Activated naive CD4-positive, alpha-beta T cell treated with anti-CD3 and anti-CD28 coated beads, Interleukin-2, amount 50 U/mL, for 72 hours (primary cell): ENCODE results near the gene CRTC1. TPM values are rescaled to one million over a fixed set of nuclear protein-coding genes. Genes with fewer than 3 reads are reported as not detected.

Experiments
- ATAC-seq, 2 donors: fragments of 150-1000 bp; cut with Tn5 transposase; 2 replicates each; pipeline ENCODE4 v1.10.0; 2021; ENCODE audit warnings: mild to moderate bottlenecking in 2 of 2, moderate library complexity in 2 of 2
- DNase-seq, 2 donors: peaks; one replicate each; pipeline ENCODE4 v3.0.0; 2021 to 2022; ENCODE audit warnings: low spot score in 2 of 2
- H3K27ac Mint-ChIP-seq, 2 donors: one replicate each; pipeline ENCODE4 v1.8.0; 2022; ENCODE audit warnings: mild to moderate bottlenecking in 2 of 2, mixed read lengths in 2 of 2
- H3K36me3 Mint-ChIP-seq, 2 donors: one replicate each; pipeline ENCODE4 v1.8.0; 2022; ENCODE audit warnings: mixed read lengths in 2 of 2
- H3K9me3 Mint-ChIP-seq, 2 donors: one replicate each; pipeline ENCODE4 v1.8.0; 2022; ENCODE audit warnings: mixed read lengths in 2 of 2
- total RNA-seq, 2 donors: library from RNA; stranded (reverse); gene quantifications; one replicate each; pipeline ENCODE4 v1.2.3, GENCODE V29; 2022

Gene CRTC1
- total RNA-seq, 2 donors from 2014 or later: 5.6 to 7.1 TPM

- no peak for DNase-seq
- Mint-ChIP-seq H3K36me3 (no peaks in the 10 kb centered on the region), H3K27ac (peak overlapping the region in 1 of 2 donors; percentile 46), H3K9me3 (no peaks in the 10 kb centered on the region)
- ATAC-seq: no peak
Measured at GRCh38 chr19:18662972-18663732, 20.3 kb upstream of the CRTC1 start.

- Mint-ChIP-seq H3K27ac (peak overlapping the region in 1 of 2 donors; percentile 71), H3K36me3 (no peaks in the 10 kb centered on the region), H3K9me3 (no peaks in the 10 kb centered on the region)
- DNase-seq (no peak), ATAC-seq (peak; percentile 49 to 52)
Measured at GRCh38 chr19:18663940-18664530, 19.4 kb upstream of the CRTC1 start.

- DNase-seq (no peak), ATAC-seq (no peak)
- no peaks in the 10 kb centered on the region for H3K36me3 Mint-ChIP-seq
- H3K27ac Mint-ChIP-seq: no peak overlapping the region
- no peaks in the 10 kb centered on the region for H3K9me3 Mint-ChIP-seq
Measured at GRCh38 chr19:18665771-18666202, 17.7 kb upstream of the CRTC1 start.

- DNase-seq: no peak
- no peaks in the 10 kb centered on the region for H3K9me3 Mint-ChIP-seq
- H3K27ac Mint-ChIP-seq: no peak overlapping the region
- no peaks in the 10 kb centered on the region for H3K36me3 Mint-ChIP-seq
- ATAC-seq: no peak
Measured at GRCh38 chr19:18666317-18666716, 17.2 kb upstream of the CRTC1 start.

- H3K9me3 Mint-ChIP-seq: no peaks in the 10 kb centered on the region
- ATAC-seq (no peak), DNase-seq (no peak)
- no peak overlapping the region for H3K27ac Mint-ChIP-seq
- no peaks in the 10 kb centered on the region for H3K36me3 Mint-ChIP-seq
Measured at GRCh38 chr19:18666784-18667183, 16.7 kb upstream of the CRTC1 start.

- DNase-seq (no peak), ATAC-seq (no peak)
- no peaks in the 10 kb centered on the region for H3K9me3 Mint-ChIP-seq
- no peak overlapping the region for H3K27ac Mint-ChIP-seq
- H3K36me3 Mint-ChIP-seq: no peaks in the 10 kb centered on the region
Measured at GRCh38 chr19:18667531-18668251, 15.8 kb upstream of the CRTC1 start.

GRCh38 chr19:18668252-18668631 lies 15.2 kb upstream of the CRTC1 start:
- Mint-ChIP-seq H3K36me3 (no peaks in the 10 kb centered on the region), H3K9me3 (no peaks in the 10 kb centered on the region), H3K27ac (no peak overlapping the region)
- DNase-seq (no peak), ATAC-seq (no peak)

GRCh38 chr19:18668744-18669523 lies 14.5 kb upstream of the CRTC1 start:
- H3K36me3 Mint-ChIP-seq: no peaks in the 10 kb centered on the region
- H3K27ac Mint-ChIP-seq: no peak overlapping the region

GRCh38 chr19:18669524-18669817 lies 14.0 kb upstream of the CRTC1 start:
- H3K27ac Mint-ChIP-seq: no peak overlapping the region
- no peaks in the 10 kb centered on the region for H3K36me3 Mint-ChIP-seq
- ATAC-seq (no peak), DNase-seq (no peak)
- no peaks in the 10 kb centered on the region for H3K9me3 Mint-ChIP-seq

More at GRCh38 chr19:18668744-18669523, 14.5 kb upstream of the CRTC1 start:
- DNase-seq: no peak
- H3K9me3 Mint-ChIP-seq: no peaks in the 10 kb centered on the region
- ATAC-seq: no peak

- H3K9me3 Mint-ChIP-seq: no peaks in the 10 kb centered on the region
- ATAC-seq (no peak), DNase-seq (no peak)
- no peaks in the 10 kb centered on the region for H3K36me3 Mint-ChIP-seq
- H3K27ac Mint-ChIP-seq: no peak overlapping the region
Measured at GRCh38 chr19:18669883-18670282, 13.6 kb upstream of the CRTC1 start.

GRCh38 chr19:18670312-18670711 lies 13.2 kb upstream of the CRTC1 start:
- Mint-ChIP-seq H3K27ac (no peak overlapping the region), H3K9me3 (no peaks in the 10 kb centered on the region), H3K36me3 (no peaks in the 10 kb centered on the region)
- DNase-seq (no peak), ATAC-seq (no peak)

GRCh38 chr19:18671303-18672043 lies 12.0 kb upstream of the CRTC1 start:
- Mint-ChIP-seq H3K9me3 (no peaks in the 10 kb centered on the region), H3K27ac (peak overlapping the region in 1 of 2 donors; percentile 56), H3K36me3 (no peaks in the 10 kb centered on the region)
- DNase-seq (no peak), ATAC-seq (no peak)

- ATAC-seq: no peak
- Mint-ChIP-seq H3K36me3 (no peaks in the 10 kb centered on the region), H3K9me3 (no peaks in the 10 kb centered on the region), H3K27ac (peak overlapping the region in 1 of 2 donors; percentile 56)
- no peak for DNase-seq
Measured at GRCh38 chr19:18672044-18672451, 11.4 kb upstream of the CRTC1 start.

GRCh38 chr19:18672606-18673337 lies 10.7 kb upstream of the CRTC1 start:
- no peak for ATAC-seq
- no peak overlapping the region for H3K27ac Mint-ChIP-seq
- no peak for DNase-seq
- H3K9me3 Mint-ChIP-seq: no peaks in the 10 kb centered on the region
- H3K36me3 Mint-ChIP-seq: no peaks in the 10 kb centered on the region

- H3K9me3 Mint-ChIP-seq: no peaks in the 10 kb centered on the region
- H3K27ac Mint-ChIP-seq: no peak overlapping the region
- H3K36me3 Mint-ChIP-seq: no peaks in the 10 kb centered on the region
- DNase-seq (no peak), ATAC-seq (no peak)
Measured at GRCh38 chr19:18674616-18675015, 8.9 kb upstream of the CRTC1 start.

- no peaks in the 10 kb centered on the region for H3K9me3 Mint-ChIP-seq
- DNase-seq (peak in 1 of 2 donors; percentile 39), ATAC-seq (no peak)
- no peaks in the 10 kb centered on the region for H3K36me3 Mint-ChIP-seq
- no peak overlapping the region for H3K27ac Mint-ChIP-seq
Measured at GRCh38 chr19:18675779-18676178, 7.7 kb upstream of the CRTC1 start.
